Activated naive CD4-positive, alpha-beta T cell treated with anti-CD3 and anti-CD28 coated beads, Interleukin-2, amount 10 ng/mL, durations not matched to agents 5 hours and 36 hours (primary cell): ENCODE data around the gene TWNK. TPM values are rescaled to one million over a fixed set of nuclear protein-coding genes. Genes with fewer than 3 reads are reported as not detected.

Experiments
- microRNA-seq: library from miRNA; unstranded; fragments of <30 nt; microRNA quantifications from one replicate; pipeline ENCODE4 v1.2.0, GENCODE V29; 2022; ENCODE audit warnings: borderline microRNAs expressed, borderline replicate concordance
- total RNA-seq, 2 experiments: library from RNA; stranded (reverse); gene quantifications; one replicate each; pipeline ENCODE4 v1.2.3, GENCODE V29; 2021

Gene TWNK
- 10 to 100 TPM; 11.8 to 12.5 TPM for total RNA-seq

DNA sequence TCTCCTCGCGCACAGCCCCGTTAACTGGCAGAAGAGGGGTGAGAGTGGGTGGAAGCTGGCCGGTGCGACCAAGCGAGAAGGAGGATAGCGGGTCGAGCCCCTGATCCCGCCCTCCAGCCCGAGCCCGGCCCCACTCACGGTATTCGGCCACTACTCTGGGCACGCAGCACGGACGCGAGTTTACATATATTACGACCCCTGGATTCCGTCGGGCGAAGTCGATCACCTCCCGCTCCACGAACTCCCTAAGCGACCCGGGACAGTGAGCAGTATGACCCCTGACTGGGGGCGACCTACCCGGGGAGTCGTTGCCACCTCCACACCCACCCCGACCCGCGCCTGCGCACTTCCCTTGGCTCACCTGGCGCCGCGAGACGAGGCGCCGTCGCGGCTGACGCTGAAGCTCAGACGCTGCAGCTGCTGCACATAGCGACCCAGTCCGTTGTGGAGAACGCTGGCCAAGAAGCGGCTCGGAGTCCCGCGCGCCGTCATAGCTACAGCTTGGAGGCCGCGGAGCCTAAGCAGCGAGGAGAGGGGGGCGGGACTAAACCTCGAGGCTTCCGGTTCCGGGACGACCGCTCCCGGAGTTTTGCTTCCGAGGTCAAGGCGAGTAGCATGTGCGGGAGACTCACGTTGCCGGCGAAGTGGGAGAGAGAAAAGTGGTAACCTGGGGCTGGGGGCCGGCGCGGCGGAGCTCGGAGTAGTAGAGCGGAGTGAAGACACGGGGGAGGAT, at the start of gene TWNK, which contains the start of gene MRPL43:
TSS of gene TWNK (plus strand) at position 592 of the 733 bp plus-strand sequence. CDS start 668 bp downstream, outside the sequence.
TSS of gene MRPL43 (minus strand) at position 546 of the 733 bp plus-strand sequence. CDS start at position 492, 54 bp downstream.

DNA sequence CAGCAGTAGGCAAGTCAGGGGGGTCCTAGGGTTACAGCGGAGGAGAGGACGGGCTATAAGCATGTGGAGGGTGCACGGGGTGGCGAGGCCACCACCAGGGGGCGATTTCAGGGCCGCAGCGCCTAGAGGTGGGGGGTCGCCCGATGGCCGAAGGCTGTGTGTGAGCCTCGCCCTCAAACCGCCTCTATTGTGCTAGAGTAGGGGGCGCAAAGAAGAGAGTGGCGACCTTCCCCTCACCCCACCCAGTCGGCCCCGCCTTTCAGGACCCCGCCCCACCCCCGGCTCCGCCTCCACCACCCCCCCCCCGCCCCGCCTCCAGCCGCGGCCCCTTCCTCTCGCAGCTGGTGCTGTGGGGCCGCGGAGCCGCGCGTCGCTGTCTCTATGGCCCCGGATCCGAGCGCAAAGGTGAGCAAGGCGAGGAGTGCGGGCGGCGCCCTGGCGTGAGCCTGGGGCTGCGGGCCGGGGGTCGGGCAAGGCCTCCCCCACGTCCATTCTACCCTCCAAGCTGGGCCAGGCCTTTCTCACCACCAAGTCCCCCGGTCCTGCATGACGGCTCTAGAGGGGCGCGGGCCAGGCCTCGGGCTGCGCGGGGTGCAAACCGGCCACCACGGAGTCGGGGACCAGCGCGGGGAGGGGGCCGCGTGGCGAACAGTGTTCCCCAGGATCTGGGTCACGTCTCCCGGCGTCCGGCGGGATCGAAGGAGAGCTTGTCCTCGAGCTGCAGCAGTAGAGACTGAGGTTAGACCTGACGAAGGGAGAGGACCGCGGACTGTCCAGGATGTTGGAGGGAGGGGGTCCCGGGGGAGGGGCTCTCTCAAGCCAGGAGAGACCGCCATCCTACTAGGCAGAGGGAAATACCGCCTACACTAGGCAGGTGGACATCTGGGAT, 17.9 kb upstream of the TWNK start, which contains the start of gene SEMA4G:
TSS of gene SEMA4G (plus strand) at position 318 of the 889 bp plus-strand sequence. CDS start 3,409 bp downstream, outside the sequence.

DNA sequence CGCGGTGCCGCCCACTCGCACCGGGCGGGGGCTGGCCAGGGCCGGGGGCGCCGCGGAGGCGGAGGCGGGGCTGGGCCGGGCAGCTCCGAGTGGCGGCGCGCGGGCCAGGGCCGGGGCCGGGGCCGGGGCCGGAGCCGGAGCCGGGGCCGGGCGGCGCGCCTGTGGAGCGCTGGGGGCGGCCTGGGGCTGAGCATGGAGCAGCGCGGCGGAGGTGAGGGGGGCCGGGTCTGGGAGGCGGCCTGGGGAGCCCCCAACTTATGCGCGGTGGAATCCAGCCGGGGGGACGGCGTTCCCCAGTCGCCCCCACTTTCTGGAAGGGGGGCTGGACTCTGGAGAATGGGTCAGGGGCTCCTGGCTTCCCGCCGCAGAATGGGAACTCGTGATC, 12.4 kb downstream of the TWNK start, which contains the start of gene LZTS2:
TSS of gene LZTS2 (plus strand) at position 67 of the 385 bp plus-strand sequence. CDS start 2,731 bp downstream, outside the sequence.

DNA sequence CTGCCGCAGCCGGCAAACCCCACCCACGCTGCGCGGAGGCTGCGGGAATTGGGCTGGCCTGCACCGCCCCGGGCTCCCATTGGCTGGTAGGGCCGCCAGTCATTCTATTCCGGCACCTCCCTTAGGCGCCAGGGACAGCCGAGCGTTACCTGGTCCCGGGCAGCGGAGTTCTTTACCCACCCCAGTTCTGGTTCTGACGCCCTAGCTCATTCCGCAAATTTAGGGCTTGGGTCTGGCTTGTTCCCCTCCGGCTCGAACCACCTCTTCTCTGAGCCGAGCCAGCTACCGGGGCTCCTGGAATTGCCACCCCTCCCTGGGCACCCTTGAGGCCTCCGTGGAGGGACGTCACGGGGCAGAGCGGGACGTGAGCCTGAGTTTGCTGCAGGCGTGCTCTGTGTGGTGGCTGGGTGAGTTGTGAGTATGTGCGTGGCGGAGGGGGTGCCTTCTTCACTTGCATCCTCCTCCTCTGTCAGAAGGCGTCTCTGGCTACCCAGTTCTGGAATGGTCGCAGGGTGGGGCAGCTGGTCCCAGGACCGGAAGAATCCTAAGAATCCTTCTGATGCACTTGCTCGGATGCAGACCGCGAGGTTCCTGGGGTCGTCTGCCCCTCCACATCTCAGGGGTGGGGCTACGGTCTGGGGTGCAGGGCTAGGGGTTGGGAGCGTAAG, 43.9 kb downstream of the TWNK start, which contains the start of the genes PDZD7 and SFXN3:
TSS of gene PDZD7 (minus strand) at position 2 of the 668 bp plus-strand sequence. CDS start 910 bp downstream, outside the sequence.
TSS of gene SFXN3 (plus strand) at position 107 of the 668 bp plus-strand sequence. CDS start 3,461 bp downstream, outside the sequence.

Small RNA genes lying within 50 kb of the gene (microRNA-seq; reads per million reads assigned to microRNA genes)
- not detected for gene MIR608

Other genes starting within 250 kb of the TWNK start
- gene PAX2, start 242.0 kb upstream of the TWNK start, total RNA-seq, result not detected
- gene SLF2, start 74.6 kb upstream of the TWNK start, total RNA-seq, result 10 to 100 TPM; 34.3 to 35.7 TPM
- 1 to 10 TPM; 2.0 to 2.4 TPM for gene SEMA4G, start 18.0 kb upstream of the TWNK start, total RNA-seq
- gene MRPL43, start within 50 bp of the TWNK start, total RNA-seq, result 10 to 100 TPM; 45.7 to 47.4 TPM
- gene LZTS2, start 12.3 kb downstream of the TWNK start, total RNA-seq, result 10 to 100 TPM; 23.9 to 24.0 TPM
- under 1 TPM; 0.72 to 0.81 TPM for gene PDZD7, start 43.6 kb downstream of the TWNK start, total RNA-seq
- gene SFXN3, start 43.7 kb downstream of the TWNK start, total RNA-seq, result 10 to 100 TPM; 49.7 to 50.1 TPM
- gene KAZALD1, start 74.4 kb downstream of the TWNK start, total RNA-seq, result under 1 TPM; 0.48 to 0.96 TPM
- gene TLX1, start 143.8 kb downstream of the TWNK start, total RNA-seq, result not detected
- not detected for gene LBX1, start 241.9 kb downstream of the TWNK start, total RNA-seq